Astrocyte of the cerebellum (primary cell): ENCODE measurements around the gene TFAP2B.
A peak's percentile ranks its signal among the peaks of the same experiment; 100 is the strongest.

Experiments used
- DNase-seq: peaks from one replicate; pipeline ENCODE4 v3.0.0-alpha.2; 2011; ENCODE audit warnings: low read depth
- H3K4me3 ChIP-seq: 2 replicates; pipeline ENCODE4 v1.5.1; 2011; ENCODE audit warnings: mild to moderate bottlenecking, low read depth, low read length, moderate library complexity
- in situ Hi-C: cut with HindIII; loops from 2 replicates; pipeline ENCODE4 v1.10.0; 2017; ENCODE audit warnings: low sequenced_read_pairs
- TF ChIP-seq, protein P1 (sequence below): IDR thresholded peaks from 2 replicates; pipeline ENCODE4 v1.5.1; 2012; ENCODE audit warnings: low read length, low read depth, moderate library complexity, mild to moderate bottlenecking; ENCODE audit errors: missing control alignments

The TFAP2B gene

DNA sequence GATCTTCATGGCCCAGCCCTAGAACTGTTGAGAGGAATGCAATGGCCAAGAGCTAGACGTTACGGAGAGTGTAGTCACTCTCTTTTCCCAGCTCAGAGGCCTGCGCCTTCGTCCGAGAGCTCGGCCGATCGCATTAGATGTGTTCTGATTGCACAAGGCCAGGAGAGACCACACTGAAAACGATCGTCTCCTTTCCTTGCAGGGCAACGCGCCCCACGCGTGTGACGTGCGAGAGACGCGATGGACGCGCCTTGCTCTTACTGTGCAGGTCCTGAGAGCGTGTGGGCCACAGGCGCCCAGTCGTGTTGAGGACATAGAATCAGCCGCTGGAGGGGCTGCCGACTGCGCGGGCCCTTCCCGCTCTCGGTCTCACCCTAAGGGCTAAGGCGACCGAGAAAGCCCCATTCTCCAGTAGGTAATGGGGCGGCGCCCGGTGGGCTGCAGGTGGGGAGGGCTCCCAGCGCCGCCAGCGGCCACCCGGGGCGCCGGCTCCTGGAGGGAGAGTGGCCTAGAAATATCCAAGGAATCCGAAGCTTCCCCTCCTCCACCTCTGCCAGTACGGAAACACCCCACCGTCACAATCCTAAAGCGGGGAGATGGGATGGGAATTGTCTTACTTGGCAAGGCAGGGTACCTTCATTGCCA lies 26.9 kb downstream of the TFAP2B start:
- TF ChIP-seq, protein P1, sequence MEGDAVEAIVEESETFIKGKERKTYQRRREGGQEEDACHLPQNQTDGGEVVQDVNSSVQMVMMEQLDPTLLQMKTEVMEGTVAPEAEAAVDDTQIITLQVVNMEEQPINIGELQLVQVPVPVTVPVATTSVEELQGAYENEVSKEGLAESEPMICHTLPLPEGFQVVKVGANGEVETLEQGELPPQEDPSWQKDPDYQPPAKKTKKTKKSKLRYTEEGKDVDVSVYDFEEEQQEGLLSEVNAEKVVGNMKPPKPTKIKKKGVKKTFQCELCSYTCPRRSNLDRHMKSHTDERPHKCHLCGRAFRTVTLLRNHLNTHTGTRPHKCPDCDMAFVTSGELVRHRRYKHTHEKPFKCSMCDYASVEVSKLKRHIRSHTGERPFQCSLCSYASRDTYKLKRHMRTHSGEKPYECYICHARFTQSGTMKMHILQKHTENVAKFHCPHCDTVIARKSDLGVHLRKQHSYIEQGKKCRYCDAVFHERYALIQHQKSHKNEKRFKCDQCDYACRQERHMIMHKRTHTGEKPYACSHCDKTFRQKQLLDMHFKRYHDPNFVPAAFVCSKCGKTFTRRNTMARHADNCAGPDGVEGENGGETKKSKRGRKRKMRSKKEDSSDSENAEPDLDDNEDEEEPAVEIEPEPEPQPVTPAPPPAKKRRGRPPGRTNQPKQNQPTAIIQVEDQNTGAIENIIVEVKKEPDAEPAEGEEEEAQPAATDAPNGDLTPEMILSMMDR = no peak
- in situ Hi-C loops = no loop called here
- no peak for DNase-seq
- no peak overlapping the region for H3K4me3 ChIP-seq

DNA sequence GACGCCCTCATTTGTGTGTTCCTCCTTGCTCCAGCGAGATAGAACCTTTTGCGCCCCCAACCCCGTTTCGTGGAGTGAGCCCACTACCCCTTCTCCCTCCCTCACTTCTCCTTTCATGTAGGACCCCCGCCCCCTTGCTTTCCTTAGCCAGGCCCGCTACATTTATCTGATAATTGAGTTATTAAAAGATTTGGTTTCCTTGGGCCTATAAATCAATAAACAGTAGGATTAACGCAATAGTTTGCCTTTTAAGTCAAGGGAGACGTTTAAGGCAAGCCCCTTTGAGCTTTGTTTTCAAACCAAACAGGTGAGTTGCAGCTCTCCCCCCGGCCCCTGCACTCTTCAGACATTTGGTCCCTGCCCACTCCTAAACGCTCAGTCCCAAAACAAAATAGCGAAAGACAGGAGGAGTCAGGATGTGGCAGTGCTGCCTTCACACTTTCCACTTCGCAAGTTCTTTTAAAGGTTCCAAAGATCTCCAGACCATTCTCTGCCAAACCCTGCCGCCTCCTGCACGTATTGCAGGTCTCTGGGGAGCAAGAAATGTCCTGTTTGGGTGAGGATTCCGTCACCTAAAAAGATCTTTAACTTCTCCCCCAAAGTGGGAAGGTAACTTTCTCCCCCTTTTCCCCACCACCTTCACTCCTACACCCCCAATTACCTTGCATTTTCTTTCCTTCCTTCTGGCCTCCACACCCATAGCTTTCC lies 27.6 kb downstream of the TFAP2B start:
- no peak overlapping the region for H3K4me3 ChIP-seq
- in situ Hi-C loops = no loop called here
- DNase-seq = no peak
- TF ChIP-seq, protein P1 = no peak

DNA sequence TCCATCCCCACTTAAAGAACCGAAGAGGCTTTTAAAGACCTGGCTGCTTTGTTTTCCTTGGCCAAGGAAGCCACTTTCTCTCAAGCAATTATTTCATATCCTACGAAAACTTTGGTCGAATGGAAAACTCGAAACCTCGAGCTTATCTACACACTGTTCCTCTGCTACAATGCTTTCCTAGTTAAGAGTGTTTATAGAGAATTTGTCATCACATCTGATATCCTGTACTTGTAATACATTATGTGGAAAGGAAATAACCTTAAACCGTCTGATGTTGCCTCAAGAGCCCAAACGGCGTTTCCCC lies 28.1 kb downstream of the TFAP2B start:
- in situ Hi-C loops = no loop called here
- H3K4me3 ChIP-seq = no peak overlapping the region
- no peak for DNase-seq
- TF ChIP-seq, protein P1 = no peak

DNA sequence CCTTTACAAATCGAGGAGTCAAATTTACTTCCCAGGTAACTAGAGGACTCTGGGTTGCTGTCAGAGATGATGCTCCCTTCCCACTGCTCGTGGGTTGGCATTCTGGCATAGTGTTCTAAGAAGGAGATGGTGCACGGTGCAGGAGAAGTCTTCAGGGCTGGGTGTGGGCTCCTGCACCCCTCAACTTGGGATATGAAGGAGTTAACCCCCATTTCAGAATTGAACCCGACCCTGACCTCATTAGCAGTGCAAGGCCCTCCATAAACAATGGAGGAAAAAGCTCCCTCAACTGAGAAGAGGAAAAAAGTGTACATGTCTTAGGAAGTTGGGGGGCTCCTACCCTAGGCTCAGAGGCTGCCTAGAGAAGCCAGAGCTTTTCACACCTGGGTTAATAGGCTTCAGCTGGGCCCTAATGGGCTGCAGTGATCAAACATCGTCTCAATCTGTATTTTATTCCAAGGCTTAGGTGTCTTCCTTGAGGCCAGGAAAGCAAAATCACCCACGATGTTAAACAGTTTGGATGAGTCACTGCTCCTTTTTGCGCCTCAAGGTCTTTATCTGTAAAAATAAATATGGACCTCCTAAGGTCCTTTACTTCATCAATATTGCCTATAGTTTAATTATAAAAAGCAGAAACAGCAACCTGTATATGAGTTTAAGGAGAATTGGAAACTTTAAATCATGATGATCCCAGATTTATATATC lies 29.4 kb downstream of the TFAP2B start:
- no peak for DNase-seq
- TF ChIP-seq, protein P1 = no peak
- in situ Hi-C loops = no loop called here
- no peak overlapping the region for H3K4me3 ChIP-seq

DNA sequence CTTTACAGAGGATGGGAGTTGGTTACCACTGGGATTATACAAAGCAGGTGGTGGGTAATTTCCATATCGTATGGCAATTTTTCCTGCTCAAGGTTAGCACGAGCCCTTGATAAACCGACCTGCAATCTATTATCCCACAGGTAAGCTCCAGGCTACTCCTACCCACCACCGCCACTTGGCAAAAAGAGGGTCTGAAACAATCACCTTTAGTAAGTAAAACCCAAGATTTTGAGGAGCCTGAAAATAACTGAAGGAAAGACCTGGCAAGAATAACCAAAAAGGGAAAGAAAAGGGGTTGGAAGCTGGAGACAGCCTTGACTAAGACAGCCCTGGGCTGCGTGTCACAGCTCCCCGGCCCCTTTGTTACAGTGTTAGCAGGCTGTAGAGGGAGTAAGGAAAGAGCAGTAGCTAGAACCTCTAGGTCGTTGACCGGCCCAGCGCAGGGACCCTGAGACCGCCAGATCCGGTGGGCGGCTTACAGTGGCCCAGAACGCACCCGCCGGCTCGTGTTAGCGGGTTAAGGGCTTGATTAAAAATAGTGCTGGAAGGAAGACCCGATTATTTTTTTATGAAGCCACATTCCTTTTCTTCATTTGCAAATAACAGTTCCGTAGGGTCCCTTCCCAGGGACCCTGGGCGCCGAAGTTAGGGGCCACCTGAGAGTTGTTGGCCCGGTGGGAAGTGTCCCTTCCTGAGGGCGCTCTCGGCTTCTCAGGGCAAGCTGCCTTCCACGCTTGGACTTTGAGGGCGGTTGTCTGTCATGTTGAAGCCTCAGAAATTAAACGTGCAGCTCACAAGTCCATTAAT lies 30.5 kb downstream of the TFAP2B start:
- in situ Hi-C loops = no loop called here
- DNase-seq = no peak
- TF ChIP-seq, protein P1 = no peak
- H3K4me3 ChIP-seq = no peak overlapping the region

DNA sequence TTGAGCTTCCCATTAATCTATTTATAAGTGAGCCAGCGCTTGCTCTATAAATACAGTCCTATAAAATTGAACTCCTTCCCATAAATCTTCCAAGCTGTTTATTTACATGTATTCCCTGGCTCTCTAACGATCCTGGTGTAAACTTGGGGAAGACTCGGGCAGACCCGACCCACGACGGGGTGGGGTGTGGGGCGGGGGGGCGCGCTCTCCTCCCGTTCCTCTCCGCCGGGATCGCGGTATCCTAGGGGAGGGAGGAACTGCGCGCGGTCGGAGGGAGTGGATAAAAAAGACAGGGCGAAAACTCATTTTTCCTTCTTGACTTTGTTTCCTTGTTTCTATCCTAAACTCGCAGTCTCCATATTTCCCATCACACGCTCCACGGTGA lies 31.1 kb downstream of the TFAP2B start:
- in situ Hi-C loops = no loop called here
- peak overlapping the region; percentile 19 for H3K4me3 ChIP-seq
- TF ChIP-seq, protein P1 = no peak
- no peak for DNase-seq
